Nephron progenitor cell (in vitro differentiated cells): ENCODE results near the gene PPP1R2B.
"Not testable (repeated sequence)": the region's sequence is repeated elsewhere in the genome, so short reads cannot be mapped to it uniquely, and the experiment has no call there.

Source experiments
- DNase-seq: peaks from one replicate; pipeline ENCODE4 v3.0.0; 2021
- H3K27ac Mint-ChIP-seq: 2 replicates; pipeline ENCODE4 v1.8.0; 2021; ENCODE audit warnings: mild to moderate bottlenecking, moderate library complexity, mixed read lengths
- H3K27me3 Mint-ChIP-seq: 2 replicates; pipeline ENCODE4 v1.8.0; 2021; ENCODE audit warnings: mild to moderate bottlenecking, low read depth, mixed read lengths; ENCODE audit not compliant: poor library complexity
- H3K36me3 Mint-ChIP-seq: 2 replicates; pipeline ENCODE4 v1.8.0; 2021; ENCODE audit warnings: low read depth, mixed read lengths
- H3K4me1 Mint-ChIP-seq: 2 replicates; pipeline ENCODE4 v1.8.0; 2021; ENCODE audit warnings: mixed read lengths
- H3K4me3 Mint-ChIP-seq: 2 replicates; pipeline ENCODE4 v1.8.0; 2021; ENCODE audit warnings: mild to moderate bottlenecking, moderate library complexity, mixed read lengths
- H3K9me3 Mint-ChIP-seq: 2 replicates; pipeline ENCODE4 v1.8.0; 2021; ENCODE audit warnings: mild to moderate bottlenecking, moderate library complexity, mixed read lengths
- TF ChIP-seq, protein P1 (sequence below): fragments of 200-600 bp; sonication (generic); IDR thresholded peaks from 2 replicates; pipeline ENCODE4 v1.5.0; 2021; ENCODE audit warnings: antibody characterized with exemption

Gene PPP1R2B

DNA sequence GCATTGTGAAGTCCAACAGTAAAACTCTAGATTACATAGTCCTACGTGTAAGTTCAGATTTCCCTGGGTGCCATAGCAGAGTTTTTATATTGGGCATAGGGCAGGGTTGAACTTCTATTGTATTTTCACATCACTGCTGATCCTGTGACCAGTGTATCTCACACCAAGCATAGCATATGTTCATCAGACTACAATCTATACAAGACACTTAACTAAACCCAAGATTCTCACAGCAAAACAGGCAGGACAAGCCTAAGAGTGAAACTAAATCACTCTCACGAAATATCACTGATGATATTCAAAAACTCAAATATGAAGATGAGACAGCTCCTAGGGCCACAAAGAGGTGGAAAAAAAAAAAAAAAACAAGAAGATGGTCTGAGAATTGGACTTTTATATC lies 3.2 kb upstream of the PPP1R2B start:
- no peaks in the 10 kb centered on the region for H3K4me1 Mint-ChIP-seq
- H3K27me3 Mint-ChIP-seq = peaks cover 3% of the 10 kb centered on the region
- no peak for DNase-seq
- no peak overlapping the region for H3K27ac Mint-ChIP-seq
- peaks cover 18% of the 10 kb centered on the region for H3K9me3 Mint-ChIP-seq
- no peak overlapping the region for H3K4me3 Mint-ChIP-seq
- H3K36me3 Mint-ChIP-seq = peaks cover 5% of the 10 kb centered on the region
- TF ChIP-seq, protein P1, sequence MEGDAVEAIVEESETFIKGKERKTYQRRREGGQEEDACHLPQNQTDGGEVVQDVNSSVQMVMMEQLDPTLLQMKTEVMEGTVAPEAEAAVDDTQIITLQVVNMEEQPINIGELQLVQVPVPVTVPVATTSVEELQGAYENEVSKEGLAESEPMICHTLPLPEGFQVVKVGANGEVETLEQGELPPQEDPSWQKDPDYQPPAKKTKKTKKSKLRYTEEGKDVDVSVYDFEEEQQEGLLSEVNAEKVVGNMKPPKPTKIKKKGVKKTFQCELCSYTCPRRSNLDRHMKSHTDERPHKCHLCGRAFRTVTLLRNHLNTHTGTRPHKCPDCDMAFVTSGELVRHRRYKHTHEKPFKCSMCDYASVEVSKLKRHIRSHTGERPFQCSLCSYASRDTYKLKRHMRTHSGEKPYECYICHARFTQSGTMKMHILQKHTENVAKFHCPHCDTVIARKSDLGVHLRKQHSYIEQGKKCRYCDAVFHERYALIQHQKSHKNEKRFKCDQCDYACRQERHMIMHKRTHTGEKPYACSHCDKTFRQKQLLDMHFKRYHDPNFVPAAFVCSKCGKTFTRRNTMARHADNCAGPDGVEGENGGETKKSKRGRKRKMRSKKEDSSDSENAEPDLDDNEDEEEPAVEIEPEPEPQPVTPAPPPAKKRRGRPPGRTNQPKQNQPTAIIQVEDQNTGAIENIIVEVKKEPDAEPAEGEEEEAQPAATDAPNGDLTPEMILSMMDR = no peak

DNA sequence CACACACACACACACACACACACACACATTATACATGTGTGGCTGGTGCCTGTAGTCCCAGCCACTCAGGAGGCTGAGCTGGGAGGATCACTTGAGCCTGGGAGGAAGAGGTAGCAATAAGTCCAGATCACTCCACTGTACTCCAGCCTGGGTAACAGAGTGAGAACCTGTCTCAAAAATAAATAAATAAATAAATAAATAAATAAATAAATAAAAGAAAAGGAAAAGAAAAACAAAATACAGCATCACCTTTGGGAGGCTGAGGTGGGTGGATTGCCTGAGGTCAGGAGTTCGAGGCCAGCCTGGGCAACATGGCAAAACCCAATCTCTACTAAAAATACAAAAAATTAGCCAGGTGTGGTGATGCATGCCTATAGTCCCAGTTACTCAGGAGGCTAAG lies 1.6 kb upstream of the PPP1R2B start:
- H3K27ac Mint-ChIP-seq, H3K4me3 Mint-ChIP-seq, H3K4me1 Mint-ChIP-seq, H3K27me3 Mint-ChIP-seq, DNase-seq, H3K36me3 Mint-ChIP-seq: not testable (repeated sequence)
- peaks cover 18% of the 10 kb centered on the region for H3K9me3 Mint-ChIP-seq

DNA sequence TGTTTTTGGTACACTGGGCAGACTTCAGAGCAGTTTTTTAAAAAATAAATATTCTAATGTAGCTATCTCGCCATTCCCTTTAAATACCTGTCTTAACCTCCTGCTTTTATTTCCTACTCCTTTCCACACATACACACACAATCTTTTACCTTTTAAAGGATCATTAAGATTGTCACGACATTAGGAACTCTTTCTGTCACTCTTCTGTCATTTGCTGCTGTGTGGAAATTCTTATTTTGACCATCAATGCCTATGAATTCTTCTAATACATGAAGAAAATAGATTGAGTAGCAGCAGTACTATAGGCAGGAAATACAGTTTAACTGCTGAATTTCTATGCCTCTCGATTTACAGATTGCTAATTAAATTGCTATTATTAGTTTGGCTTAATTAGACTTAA lies 1.8 kb downstream of the PPP1R2B start:
- Mint-ChIP-seq H3K36me3 (peaks cover 9% of the 10 kb centered on the region), H3K4me1 (no peaks in the 10 kb centered on the region), H3K27me3 (peaks cover 3% of the 10 kb centered on the region), H3K4me3 (no peak overlapping the region), H3K9me3 (peaks cover 39% of the 10 kb centered on the region), H3K27ac (no peak overlapping the region)
- DNase-seq = no peak
- TF ChIP-seq, protein P1 = no peak

DNA sequence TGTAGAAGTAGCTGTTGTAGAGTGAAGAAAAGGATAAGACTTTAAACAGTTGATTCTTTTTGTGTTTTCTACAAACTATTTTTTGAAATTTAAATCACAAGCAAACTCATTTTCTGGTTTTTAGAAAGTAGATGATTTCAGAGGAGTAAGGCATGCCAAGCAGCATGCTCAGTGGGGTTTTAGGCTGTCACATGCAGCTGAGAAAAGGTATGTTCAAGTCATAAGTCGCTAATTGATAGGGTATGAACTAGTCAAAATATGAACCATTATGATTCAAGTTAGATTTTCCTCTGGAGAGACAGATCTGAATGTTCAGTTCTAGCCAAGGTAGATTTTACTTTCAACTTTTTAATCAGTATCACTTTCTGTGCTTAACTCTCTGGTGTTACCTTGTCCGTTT lies 3.0 kb downstream of the PPP1R2B start:
- not testable (repeated sequence) for H3K27ac Mint-ChIP-seq, H3K4me1 Mint-ChIP-seq, H3K4me3 Mint-ChIP-seq, H3K27me3 Mint-ChIP-seq, H3K36me3 Mint-ChIP-seq, DNase-seq
- peaks cover 36% of the 10 kb centered on the region for H3K9me3 Mint-ChIP-seq

DNA sequence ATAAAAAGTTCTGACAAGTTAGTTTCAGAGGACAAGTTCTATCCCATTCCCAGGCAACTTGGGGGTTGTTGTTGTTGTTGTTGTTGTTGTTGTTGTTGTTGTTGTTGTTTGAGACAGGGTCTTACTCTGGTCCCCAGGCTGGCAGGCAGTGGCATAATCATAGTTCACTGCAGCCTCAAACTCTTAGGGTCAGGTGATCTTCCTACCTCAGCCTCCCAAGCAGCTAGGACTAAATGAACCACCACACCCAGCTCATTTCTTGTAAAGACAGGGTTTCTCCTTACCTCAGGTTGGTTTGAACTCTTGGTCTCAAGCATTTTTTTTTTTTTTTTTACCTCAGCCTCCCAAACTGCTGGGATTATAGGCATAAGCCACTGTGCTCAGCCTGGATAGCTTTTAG lies 15.3 kb downstream of the PPP1R2B start:
- TF ChIP-seq, protein P1 = no peak
- Mint-ChIP-seq H3K4me1 (no peaks in the 10 kb centered on the region), H3K27ac (no peak overlapping the region), H3K27me3 (peaks cover 4% of the 10 kb centered on the region), H3K36me3 (no peaks in the 10 kb centered on the region), H3K9me3 (peaks cover 3% of the 10 kb centered on the region), H3K4me3 (no peak overlapping the region)
- no peak for DNase-seq

DNA sequence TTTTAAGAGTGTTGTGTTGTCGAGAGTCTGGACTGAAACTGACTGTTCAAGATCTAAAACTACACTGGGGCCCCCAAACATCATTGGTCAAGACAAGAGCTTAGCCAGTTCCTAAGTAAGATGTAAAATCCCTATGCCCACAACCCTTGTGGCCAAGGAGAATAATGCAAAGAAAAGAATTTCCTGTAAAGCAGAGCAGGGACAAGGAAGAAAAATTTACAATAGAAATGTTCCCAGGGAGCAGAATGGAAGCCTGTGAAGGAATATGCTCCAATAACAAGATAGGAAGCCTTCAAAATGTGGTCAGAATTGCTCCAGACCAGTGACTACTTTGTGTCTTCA lies 20.4 kb downstream of the PPP1R2B start:
- H3K4me3 Mint-ChIP-seq = no peak overlapping the region
- H3K36me3 Mint-ChIP-seq = no peaks in the 10 kb centered on the region
- no peaks in the 10 kb centered on the region for H3K27me3 Mint-ChIP-seq
- H3K4me1 Mint-ChIP-seq = no peaks in the 10 kb centered on the region
- no peak overlapping the region for H3K27ac Mint-ChIP-seq
- H3K9me3 Mint-ChIP-seq = peaks cover 10% of the 10 kb centered on the region
- DNase-seq = no peak
- TF ChIP-seq, protein P1 = no peak

DNA sequence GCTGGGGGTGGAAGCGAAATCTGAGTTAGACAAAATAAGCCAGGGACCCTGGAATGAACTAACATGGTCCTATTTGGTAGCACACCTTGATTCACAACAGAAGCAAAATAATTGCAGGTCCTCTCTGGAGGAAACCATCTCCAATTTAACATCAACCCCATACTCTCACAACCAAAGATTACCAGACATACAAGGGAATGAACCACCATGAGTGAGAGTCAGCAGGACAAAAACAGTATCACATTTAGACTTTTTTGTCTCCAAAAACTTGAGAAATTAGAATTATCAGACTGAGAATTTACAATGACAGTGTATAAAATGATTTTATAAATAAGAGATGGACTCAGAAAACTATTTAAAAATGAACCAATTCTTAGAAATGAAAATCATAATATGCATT lies 21.1 kb downstream of the PPP1R2B start:
- no peaks in the 10 kb centered on the region for H3K27me3 Mint-ChIP-seq
- H3K4me1 Mint-ChIP-seq = no peaks in the 10 kb centered on the region
- TF ChIP-seq, protein P1 = no peak
- H3K27ac Mint-ChIP-seq = no peak overlapping the region
- H3K9me3 Mint-ChIP-seq = peaks cover 10% of the 10 kb centered on the region
- H3K4me3 Mint-ChIP-seq = no peak overlapping the region
- no peaks in the 10 kb centered on the region for H3K36me3 Mint-ChIP-seq
- no peak for DNase-seq
